Esophagus squamous epithelium (tissue), 4 donors: ENCODE data around the gene NPY4R2.
"Not testable (repeated sequence)": the region's sequence is repeated elsewhere in the genome, so short reads cannot be mapped to it uniquely, and the experiment has no call there.

ENCODE experiments used
- POLR2A ChIP-seq, 4 donors: fragments of 450-650 bp; IDR thresholded peaks; one replicate each; pipeline ENCODE4 v1.6.1; 2017; ENCODE audit warnings: antibody characterized with exemption in 4 of 4, mild to moderate bottlenecking in 4 of 4, moderate library complexity in 3 of 4
- TF ChIP-seq, protein P1 (sequence below), 6 experiments: fragments of 450-650 bp in 4 of 6; fragments of 200-600 bp in 2 of 6; sonication (generic) in 2 of 6; IDR thresholded peaks; one replicate each; pipeline ENCODE4 v1.5.1; 2016 to 2019; ENCODE audit warnings: antibody characterized with exemption in 6 of 6, mild to moderate bottlenecking in 4 of 6, moderate library complexity in 4 of 6

DNA sequence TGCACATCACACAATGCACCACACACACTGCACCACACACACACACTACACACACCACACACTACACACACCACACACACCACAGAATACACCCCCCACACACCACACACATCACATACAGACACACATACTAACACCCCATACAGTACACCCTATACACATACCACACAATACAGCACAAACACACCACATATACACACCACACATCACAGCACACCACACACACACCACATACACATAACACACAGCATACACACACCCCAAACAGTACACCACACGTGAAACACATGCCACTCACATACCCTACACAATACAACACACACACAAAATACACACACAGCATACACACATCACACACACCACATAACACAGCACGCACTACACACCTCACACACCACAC, 23.9 kb upstream of the NPY4R2 start:
- TF ChIP-seq, protein P1, sequence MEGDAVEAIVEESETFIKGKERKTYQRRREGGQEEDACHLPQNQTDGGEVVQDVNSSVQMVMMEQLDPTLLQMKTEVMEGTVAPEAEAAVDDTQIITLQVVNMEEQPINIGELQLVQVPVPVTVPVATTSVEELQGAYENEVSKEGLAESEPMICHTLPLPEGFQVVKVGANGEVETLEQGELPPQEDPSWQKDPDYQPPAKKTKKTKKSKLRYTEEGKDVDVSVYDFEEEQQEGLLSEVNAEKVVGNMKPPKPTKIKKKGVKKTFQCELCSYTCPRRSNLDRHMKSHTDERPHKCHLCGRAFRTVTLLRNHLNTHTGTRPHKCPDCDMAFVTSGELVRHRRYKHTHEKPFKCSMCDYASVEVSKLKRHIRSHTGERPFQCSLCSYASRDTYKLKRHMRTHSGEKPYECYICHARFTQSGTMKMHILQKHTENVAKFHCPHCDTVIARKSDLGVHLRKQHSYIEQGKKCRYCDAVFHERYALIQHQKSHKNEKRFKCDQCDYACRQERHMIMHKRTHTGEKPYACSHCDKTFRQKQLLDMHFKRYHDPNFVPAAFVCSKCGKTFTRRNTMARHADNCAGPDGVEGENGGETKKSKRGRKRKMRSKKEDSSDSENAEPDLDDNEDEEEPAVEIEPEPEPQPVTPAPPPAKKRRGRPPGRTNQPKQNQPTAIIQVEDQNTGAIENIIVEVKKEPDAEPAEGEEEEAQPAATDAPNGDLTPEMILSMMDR (IDR thresholded peaks at IDR 0.05), result not testable (repeated sequence)
- TF ChIP-seq POLR2A (IDR thresholded peaks at IDR 0.05), result not testable (repeated sequence)
